Measurements from ENCODE around the gene HAP1. TPM values are rescaled to one million over a fixed set of nuclear protein-coding genes. Genes with fewer than 3 reads are reported as not detected.

Gene HAP1
- total RNA-seq, 1 experiment from 2014 or later, result 2.5 TPM

- H3K9me3 ChIP-seq (ENCODE audit: control insufficient read depth, low read depth, low read length), result no peaks in the 10 kb centered on the region
- no peak for DNase-seq
- WGBS (ENCODE audit: extremely low coverage, insufficient read length, low lambda C conversion rate), result no CpG with 5 or more reads among the region's 1 CpG
- Mint-ChIP-seq H3K9me3 (no peaks in the 10 kb centered on the region; a peak in 1 of 5 replicates), H3K27me3 (ENCODE audit: low read depth) (no peaks in the 10 kb centered on the region), H3K4me1 (peaks cover 52 to 65% of the 10 kb centered on the region in 2 experiments), H3K4me3 (no peak overlapping the region), H3K27ac (no peak overlapping the region), H3K36me3 (ENCODE audit: insufficient read depth in 1 of 3, low read depth in 3 of 3) (peaks cover 8 to 22% (median 21%) of the 10 kb centered on the region in 3 experiments)
- no peak overlapping the region for H2BK5ac ChIP-seq (ENCODE audit: insufficient read length, low read length)
- no peak overlapping the region for H4K5ac ChIP-seq (ENCODE audit: insufficient read length, low read depth, low read length)
- no peak overlapping the region for H3K56ac ChIP-seq (ENCODE audit: insufficient read length, low read depth, low read length)
- H3K79me1 ChIP-seq (ENCODE audit: insufficient read depth, low read depth, low read length, poor library complexity, severe bottlenecking), result no peaks in the 10 kb centered on the region
- H3T11ph ChIP-seq (ENCODE audit: low read length), result no peak overlapping the region
- H3K18ac ChIP-seq (ENCODE audit: insufficient read length, low read depth, low read length), result no peak overlapping the region
- H2BK120ac ChIP-seq (ENCODE audit: low read depth, low read length, poor library complexity, severe bottlenecking), result no peak overlapping the region
- no peaks in the 10 kb centered on the region for H3K27me3 ChIP-seq (ENCODE audit: insufficient read depth, low read length)
- no peak overlapping the region for H4K8ac ChIP-seq (replicated peaks; ENCODE audit: insufficient read length, low read depth, low read length)
- no peak overlapping the region for H4K91ac ChIP-seq (ENCODE audit: insufficient read length, low read depth, low read length)
- no peak overlapping the region for H3K4ac ChIP-seq (ENCODE audit: low read depth, low read length)
- H3K23ac ChIP-seq (ENCODE audit: insufficient read length, low read depth, low read length), result no peak overlapping the region
- H2AFZ ChIP-seq (ENCODE audit: low read length), result no peak overlapping the region
- no peak overlapping the region for H3K27ac ChIP-seq (ENCODE audit: insufficient read length, low read depth, low read length)
- peaks cover 2% of the 10 kb centered on the region; the same call in 1 of the 2 replicates for H3K4me1 ChIP-seq (ENCODE audit: insufficient read depth, low read length)
- no peak for TF ChIP-seq CTCF (conservative IDR thresholded peaks at IDR 0.05)
- no peak overlapping the region for H3K9ac ChIP-seq (ENCODE audit: extremely low read depth, insufficient read length, low read length)
- H3K79me2 ChIP-seq (ENCODE audit: insufficient read depth, low read length), result no peaks in the 10 kb centered on the region; the same call in 1 of the 2 replicates
- H3K4me2 ChIP-seq (ENCODE audit: insufficient read depth, insufficient read length, low read length), result no peak overlapping the region
- no peaks in the 10 kb centered on the region for H4K20me1 ChIP-seq (ENCODE audit: control insufficient read depth, insufficient read depth, insufficient read length)
- H2BK15ac ChIP-seq (ENCODE audit: low read depth, low read length), result no peak overlapping the region
- no peak overlapping the region for H2AK5ac ChIP-seq (ENCODE audit: insufficient read length, low read length)
- no peak overlapping the region for H2BK12ac ChIP-seq (ENCODE audit: insufficient read length, low read depth, low read length)
- H3K23me2 ChIP-seq (ENCODE audit: insufficient read length, low read depth, low read length, poor library complexity, severe bottlenecking), result peaks cover 3% of the 10 kb centered on the region
- no peak overlapping the region for H2BK20ac ChIP-seq (ENCODE audit: low read depth, low read length, poor library complexity, severe bottlenecking)
- H3K14ac ChIP-seq (ENCODE audit: insufficient read depth, low read length), result no peak overlapping the region
Observed at GRCh38 chr17:41779954-41780353, 45.5 kb upstream of the HAP1 start.
